ENCODE data around the gene SMCO1.

- TF ChIP-seq EZH2phosphoT487 (IDR thresholded peaks at IDR 0.05; ENCODE audit: borderline replicate concordance, low read length) (no peak), CTCF (IDR thresholded peaks at IDR 0.05; ENCODE audit: low read depth, low read length, poor library complexity, severe bottlenecking) (no peak)
Observed at GRCh38 chr3:196559826-196560225, 44.7 kb upstream of the SMCO1 start.
